ENCODE data around the gene KRTAP12-2.
"Not testable (repeated sequence)": the region's sequence is repeated elsewhere in the genome, so short reads cannot be mapped to it uniquely, and the experiment has no call there.

KRTAP12-2 gene

DNA sequence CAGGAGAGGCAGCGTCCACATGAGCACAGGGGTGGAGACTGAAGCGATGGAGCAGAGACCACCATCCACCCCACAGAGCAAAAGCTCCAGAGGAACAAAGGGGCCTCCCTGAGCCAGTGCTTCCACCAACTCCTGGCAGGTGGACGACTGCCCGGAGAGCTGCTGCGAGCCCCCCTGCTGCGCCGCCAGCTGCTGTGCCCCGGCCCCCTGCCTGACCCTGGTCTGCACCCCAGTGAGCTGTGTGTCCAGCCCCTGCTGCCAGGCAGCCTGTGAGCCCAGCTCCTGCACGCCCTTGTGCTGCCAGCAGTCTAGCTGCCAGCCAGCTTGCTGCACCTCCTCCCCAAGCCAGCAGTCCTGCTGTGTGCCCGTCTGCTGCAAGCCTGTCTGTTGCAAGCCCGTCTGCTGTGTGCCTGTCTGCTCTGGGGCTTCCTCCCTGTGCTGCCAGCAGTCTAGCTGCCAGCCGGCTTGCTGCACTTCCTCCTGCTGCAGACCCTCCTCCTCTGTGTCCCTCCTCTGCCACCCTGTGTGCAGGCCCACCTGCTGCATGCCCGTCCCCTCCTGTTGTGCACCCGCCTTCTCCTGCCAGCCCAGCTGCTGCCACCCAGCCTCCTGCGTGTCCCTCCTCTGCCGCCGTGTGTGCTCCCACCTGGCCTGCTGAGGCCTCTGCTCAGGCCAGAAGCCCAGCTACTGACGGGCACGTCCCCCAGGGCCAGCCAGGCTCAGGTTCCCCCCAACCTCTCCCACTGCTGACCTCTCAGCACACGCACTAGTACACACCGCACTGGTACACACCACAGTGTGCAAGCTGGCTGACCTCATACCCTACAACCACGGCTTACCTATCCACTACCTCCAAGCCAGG, 35.6 kb upstream of the KRTAP12-2 start:
- no peak for DNase-seq

DNA sequence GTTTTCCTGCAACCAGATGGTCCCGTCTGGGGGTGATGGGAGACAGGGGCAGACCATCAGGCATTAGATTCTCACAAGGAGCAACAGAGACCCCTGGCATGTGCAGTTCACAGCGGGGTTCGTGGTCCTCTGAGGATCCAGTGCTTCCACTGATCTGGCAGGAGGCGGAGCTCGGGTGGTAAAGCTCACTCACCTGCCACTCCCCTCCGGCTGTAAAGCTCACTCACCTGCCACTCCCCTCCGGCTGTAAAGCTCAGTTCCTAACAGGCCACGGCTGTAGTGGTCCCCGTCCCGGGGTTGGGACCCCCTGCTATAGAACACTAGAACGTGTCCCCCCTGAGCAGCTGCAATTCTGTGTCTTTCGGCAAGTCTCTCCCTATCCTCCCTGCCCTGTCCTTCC, 34.8 kb upstream of the KRTAP12-2 start:
- DNase-seq, result no peak

DNA sequence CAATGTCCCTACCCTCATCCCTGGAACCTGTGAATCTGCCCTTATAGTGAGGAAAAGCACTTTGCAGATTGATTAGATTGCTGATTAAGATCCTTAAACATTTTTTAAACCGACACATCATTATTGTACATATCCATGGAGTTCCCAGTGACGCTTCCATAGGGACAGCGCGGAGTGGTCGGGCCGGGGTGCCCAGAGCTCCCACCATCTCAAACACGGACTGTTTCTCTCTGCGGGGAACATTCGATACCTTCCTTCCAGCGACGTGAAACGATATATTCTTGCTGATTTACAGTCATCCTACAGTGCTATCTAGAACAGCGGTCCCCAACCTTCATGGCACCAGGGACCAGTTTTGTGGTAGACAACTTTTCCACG, 34.3 kb upstream of the KRTAP12-2 start:
- no peak for DNase-seq

DNA sequence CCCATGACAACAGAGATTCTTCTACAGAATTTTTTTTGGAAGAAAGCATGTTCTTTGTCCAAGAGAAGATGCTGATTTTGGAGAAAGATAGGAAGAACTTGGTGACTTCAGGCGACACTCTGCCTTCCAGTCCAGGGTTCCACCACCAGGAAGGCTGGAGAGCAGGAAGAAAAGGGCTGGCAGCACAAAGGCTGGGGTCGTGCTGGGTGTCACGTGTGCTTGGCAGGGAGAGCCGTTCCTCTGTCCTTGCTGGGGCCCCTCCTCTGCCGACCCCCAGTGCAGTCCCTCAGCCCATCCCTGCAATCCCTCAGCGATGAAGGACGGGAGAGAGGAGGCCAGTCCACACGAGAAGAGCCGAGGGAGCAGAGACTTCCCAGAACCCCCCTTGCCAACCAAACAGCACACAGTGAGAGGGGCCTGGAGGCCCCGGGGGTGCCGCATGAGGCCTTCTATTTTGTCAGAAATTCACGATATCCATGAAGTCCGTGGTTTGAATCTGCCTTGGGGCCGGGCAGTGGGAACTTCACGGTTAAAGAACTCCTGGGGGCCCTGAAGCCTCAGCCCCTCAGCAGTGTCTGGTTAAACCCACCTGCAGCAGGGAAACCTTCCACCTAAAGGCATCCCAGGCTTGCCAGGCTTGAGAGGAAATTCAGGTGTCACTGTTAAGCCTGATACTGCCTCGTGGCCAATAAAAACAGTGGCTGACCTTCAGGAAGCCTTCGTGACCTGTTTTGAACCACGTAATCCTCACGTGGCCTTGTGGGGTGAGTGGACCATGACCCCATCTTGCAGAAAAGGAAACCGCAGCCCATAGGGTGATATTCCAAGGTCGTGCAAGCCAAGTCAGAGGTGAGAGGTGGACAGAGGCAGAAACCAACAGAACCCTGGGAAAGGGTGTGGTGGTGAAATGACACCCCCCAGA, 33.6 kb upstream of the KRTAP12-2 start:
- DNase-seq, result no peak

GRCh38 chr21:44699502-44700001, 32.8 kb upstream of the KRTAP12-2 start:
- DNase-seq, result no peak

DNA sequence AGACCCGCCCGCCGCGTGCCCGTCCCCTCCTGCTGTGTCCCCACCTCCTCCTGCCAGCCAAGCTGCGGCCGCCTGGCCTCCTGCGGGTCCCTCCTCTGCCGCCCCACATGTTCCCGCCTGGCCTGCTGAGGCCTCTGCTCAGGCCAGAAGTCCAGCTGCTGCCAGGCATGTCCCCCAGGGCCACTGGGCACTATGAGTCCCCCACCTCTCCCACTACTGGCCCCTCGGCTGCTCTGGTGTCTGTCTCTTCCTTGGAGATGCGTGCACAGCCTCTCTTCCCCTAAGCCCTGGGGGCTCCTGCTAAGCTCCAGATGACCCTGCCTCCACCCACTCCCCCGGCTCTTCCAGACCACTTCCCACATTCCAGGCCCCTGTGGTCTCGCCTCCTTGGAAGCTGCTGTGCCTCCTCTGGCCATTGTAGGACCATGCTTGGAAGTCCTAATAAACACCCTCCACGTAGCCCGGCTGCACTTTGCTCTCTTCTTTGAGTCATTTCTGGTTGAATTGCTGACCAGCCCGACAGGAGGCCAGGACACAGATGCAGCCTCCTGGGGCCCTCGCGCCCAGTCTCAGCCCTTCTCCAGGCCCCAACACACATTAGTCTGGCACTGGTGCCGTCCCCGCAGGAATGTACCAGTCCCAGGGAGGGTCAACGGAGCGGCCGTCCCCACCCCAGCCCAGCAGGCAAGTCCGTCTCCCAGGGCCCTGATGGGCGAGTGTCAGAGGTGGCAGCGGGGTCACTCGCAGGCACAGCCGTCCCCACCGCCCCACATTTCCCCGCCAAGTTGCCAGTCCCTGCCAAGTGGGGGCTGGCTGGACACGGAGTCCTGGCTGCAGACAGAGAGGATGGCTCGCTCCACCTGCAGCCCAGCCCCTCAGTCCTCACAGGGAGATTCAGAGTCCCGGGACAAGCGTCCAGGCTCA, 31.3 kb upstream of the KRTAP12-2 start:
- DNase-seq, result no peak

- not testable (repeated sequence) for DNase-seq
Observed at GRCh38 chr21:44697172-44697810, 30.6 kb upstream of the KRTAP12-2 start, which contains the start of gene KRTAP10-12. KRTAP10-12 (plus strand) TSS chr21:44697172; CDS start chr21:44697202, 30 bp downstream.

DNA sequence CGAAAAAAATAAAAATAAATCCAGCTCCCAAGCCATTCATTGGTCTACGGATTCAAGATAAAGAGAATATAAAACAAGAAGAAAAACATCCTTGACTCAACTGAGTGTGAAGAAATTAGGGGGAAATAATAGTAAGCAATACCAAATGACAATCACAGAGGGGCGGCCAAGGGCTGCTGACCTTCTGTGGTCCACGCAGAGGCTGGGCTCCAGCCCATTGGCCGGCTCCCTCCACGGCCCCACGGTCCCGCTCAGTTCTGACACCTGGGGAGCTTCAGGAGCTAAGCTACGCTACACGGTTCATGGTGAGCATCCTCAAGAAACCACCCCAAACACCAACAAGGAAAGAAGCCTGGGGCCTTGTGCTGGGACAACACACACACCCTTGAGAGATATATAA, 29.8 kb upstream of the KRTAP12-2 start:
- DNase-seq, result no peak

- no peak for DNase-seq
Observed at GRCh38 chr21:44695641-44696040, 28.9 kb upstream of the KRTAP12-2 start.

- DNase-seq, result no peak
Observed at GRCh38 chr21:44695184-44695583, 28.5 kb upstream of the KRTAP12-2 start.

GRCh38 chr21:44694776-44695175, 28.0 kb upstream of the KRTAP12-2 start:
- DNase-seq, result no peak

DNA sequence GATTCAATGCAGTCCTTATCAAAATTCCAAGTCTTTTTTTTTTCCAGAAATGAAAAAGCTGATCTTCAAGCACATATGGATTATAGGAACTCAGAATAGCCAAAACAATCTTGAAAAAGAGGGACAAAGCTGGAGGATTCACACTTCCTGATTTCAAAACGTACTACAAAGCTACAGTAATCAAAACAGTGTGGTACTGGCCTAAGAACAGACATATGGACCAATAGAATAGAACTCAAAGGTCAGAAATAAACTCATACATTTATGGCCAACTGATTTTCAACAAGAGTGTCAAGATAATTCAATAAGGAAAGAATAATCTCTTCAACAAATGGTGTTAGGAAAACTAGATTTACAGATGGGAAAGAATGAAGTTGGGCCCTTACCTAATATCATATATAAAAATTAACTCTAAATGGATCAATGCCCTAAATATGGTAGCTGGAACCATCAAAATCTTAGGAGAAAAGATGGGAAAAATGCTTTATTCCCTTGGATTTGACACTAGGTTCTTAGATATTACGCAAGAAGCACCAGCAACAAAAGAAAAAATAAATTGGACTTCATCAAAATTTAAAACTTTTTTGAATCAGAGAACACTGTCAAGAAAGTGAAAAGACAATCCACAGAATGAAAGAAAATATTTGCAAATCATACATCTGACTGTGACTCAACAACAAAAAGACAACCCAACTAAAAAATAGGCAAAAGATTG, 26.2 kb upstream of the KRTAP12-2 start:
- no peak for DNase-seq

- no peak for DNase-seq
Observed at GRCh38 chr21:44691686-44692085, 25.0 kb upstream of the KRTAP12-2 start.

DNA sequence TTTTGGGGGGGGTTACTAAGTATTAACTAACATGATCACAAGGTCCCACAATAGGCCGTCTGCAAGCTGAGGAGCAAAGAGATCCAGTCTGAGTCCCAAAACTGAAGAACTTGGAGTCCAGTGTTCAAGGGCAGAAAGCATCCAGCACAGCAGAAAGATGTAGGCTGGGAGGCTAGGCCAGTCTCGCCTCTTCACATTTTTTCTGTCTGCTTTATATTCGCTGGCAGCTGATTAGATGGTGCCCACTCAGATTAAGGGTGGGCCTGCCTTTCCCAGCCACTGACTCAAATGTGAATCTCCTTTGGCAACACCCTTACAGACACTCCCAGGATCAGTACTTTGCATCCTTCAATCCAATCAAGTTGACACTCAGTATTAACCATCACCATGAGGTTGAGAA, 23.0 kb upstream of the KRTAP12-2 start:
- not testable (repeated sequence) for DNase-seq

- DNase-seq, result no peak
Observed at GRCh38 chr21:44687671-44688070, 20.9 kb upstream of the KRTAP12-2 start.

- no peak for DNase-seq
Observed at GRCh38 chr21:44686843-44687561, 20.3 kb upstream of the KRTAP12-2 start.

DNA sequence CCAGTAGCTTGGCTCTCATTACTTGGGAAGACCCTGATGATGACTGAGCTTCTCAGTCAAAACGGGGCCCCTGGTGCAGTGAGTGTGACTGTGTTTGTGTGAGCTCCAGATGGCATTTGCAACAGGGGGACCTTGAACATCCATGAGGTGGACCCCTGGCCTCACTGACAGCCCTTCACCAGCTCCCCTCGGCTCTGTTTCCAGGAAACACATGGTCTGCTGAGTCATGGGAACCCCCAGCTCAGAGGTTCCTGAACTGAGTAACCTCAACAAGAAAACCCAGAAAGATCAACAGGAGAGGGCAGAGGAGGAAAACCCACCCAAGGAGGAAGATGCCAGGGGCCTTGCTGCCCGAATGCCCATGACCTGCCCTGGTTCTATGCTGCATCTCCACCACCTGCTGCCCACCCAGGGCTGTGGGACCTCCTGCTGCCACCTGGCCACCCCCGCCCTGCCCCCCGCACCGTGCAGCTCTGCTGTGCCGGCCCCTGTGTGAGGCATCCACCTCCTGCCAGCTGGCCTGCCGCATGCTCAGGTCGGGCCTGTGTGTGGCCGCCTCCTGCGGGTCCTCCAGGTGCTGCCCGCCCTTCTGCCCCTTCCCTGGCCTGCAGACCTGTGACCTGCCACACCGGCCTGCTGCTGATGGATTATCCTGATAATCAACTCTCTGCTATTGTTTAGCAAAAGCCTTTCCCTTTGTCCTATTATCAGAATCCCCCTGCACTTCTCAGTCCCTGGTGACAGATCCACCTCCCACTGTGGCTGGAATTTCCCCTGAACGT, 19.5 kb upstream of the KRTAP12-2 start:
- no peak for DNase-seq

- DNase-seq, result not testable (repeated sequence)
Observed at GRCh38 chr21:44685050-44685449, 18.3 kb upstream of the KRTAP12-2 start.

- DNase-seq, result no peak
Observed at GRCh38 chr21:44684483-44684882, 17.8 kb upstream of the KRTAP12-2 start.

- DNase-seq, result no peak
Observed at GRCh38 chr21:44684077-44684476, 17.4 kb upstream of the KRTAP12-2 start.
